Endothelial cell of umbilical vein (primary cell): ENCODE results near the gene LRRC56. TPM values are rescaled to one million over a fixed set of nuclear protein-coding genes. Genes with fewer than 3 reads are reported as not detected.

Source experiments
- BruUV-seq: library from RNA; stranded (reverse); fragments of 400-500 nt; replicated peaks from 2 replicates; lab custom pipeline; 2021; lab: Mats Ljungman, UMichigan
- CTCF ChIA-PET: fragments of 300-600, 350-600 bp; sonication (Branson Sonifier 250); formaldehyde crosslinking; loops from one replicate; lab custom pipeline; 2021; ENCODE audit warnings: antibody characterized with exemption, inconsistent platforms; lab: Charles Lee
- POLR2A ChIA-PET: fragments of 300-600, 350-600 bp; sonication (Branson Sonifier 250); formaldehyde crosslinking; loops from one replicate; lab custom pipeline; 2021; ENCODE audit warnings: antibody characterized with exemption, inconsistent platforms; lab: Charles Lee
- DNase-seq: peaks from one replicate; pipeline ENCODE4 v3.0.0-alpha.2; 2011; ENCODE audit warnings: low read depth, low spot score
- FAIRE-seq: peaks from 2 replicates; lab custom pipeline; 2011; peaks lifted over from hg19 to GRCh38; lab: Jason Lieb, UNC
- H2AFZ ChIP-seq: 2 replicates; pipeline ENCODE4 v1.6.0; 2012; ENCODE audit warnings: low read depth, low read length, control low read depth, inconsistent platforms
- H3K27ac ChIP-seq: 2 replicates; pipeline ENCODE4 v1.5.1; 2011; ENCODE audit warnings: low read depth, mild to moderate bottlenecking, control low read depth, low read length, moderate library complexity; ENCODE audit not compliant: insufficient read depth
- H3K27me3 ChIP-seq, 2 experiments: 2 replicates each; pipeline versions ENCODE4 v1.6.0 to v1.6.1; 2011; ENCODE audit warnings: low read length in 2 of 2, mixed read lengths in 1 of 2; ENCODE audit not compliant: control insufficient read depth in 2 of 2, insufficient read depth in 2 of 2
- H3K36me3 ChIP-seq, 2 experiments: 2 replicates in 1 of 2; 3 replicates in 1 of 2; pipeline ENCODE4 v1.5.1; 2011; ENCODE audit warnings: low read length in 2 of 2, mild to moderate bottlenecking in 1 of 2, moderate library complexity in 1 of 2; ENCODE audit not compliant: control insufficient read depth in 2 of 2, insufficient read depth in 2 of 2; ENCODE audit errors: extremely low read depth in 1 of 2
- H3K4me1 ChIP-seq: 3 replicates; pipeline ENCODE4 v1.5.1; 2011; ENCODE audit warnings: mild to moderate bottlenecking, low read length; ENCODE audit not compliant: control insufficient read depth, insufficient read depth; ENCODE audit errors: extremely low read depth
- H3K4me2 ChIP-seq: 2 replicates; pipeline ENCODE4 v1.6.1; 2011; ENCODE audit warnings: low read length, control low read depth, mixed read lengths; ENCODE audit not compliant: insufficient read depth
- H3K4me3 ChIP-seq, 3 experiments: fragments of 200-600 bp in 1 of 3; sonication (generic), shearing (Covaris generic) in 1 of 3; replicated peaks in 1 of 3; 2 replicates each; pipeline ENCODE4 v1.5.1; 2011 to 2016; ENCODE audit warnings: control low read depth in 3 of 3, low read length in 3 of 3, mild to moderate bottlenecking in 2 of 3, inconsistent platforms in 1 of 3, low read depth in 1 of 3, moderate library complexity in 1 of 3; ENCODE audit not compliant: insufficient read depth in 1 of 3
- H3K79me2 ChIP-seq: 2 replicates; pipeline ENCODE4 v1.6.0; 2012; ENCODE audit warnings: low read length, inconsistent platforms; ENCODE audit not compliant: control insufficient read depth, insufficient read depth
- H3K9ac ChIP-seq: replicated peaks from 2 replicates; pipeline ENCODE3; 2011; ENCODE audit warnings: low read length, control low read depth; ENCODE audit not compliant: insufficient read depth; ENCODE audit errors: extremely low read depth
- H3K9me1 ChIP-seq: replicated peaks from 3 replicates; pipeline ENCODE4 v1.6.0; 2011; ENCODE audit warnings: mild to moderate bottlenecking, low read length; ENCODE audit not compliant: control insufficient read depth, insufficient read depth; ENCODE audit errors: extremely low read depth
- H3K9me3 ChIP-seq: replicated peaks from 2 replicates; pipeline ENCODE4 v1.5.1; 2012; ENCODE audit warnings: low read length, inconsistent platforms; ENCODE audit not compliant: control insufficient read depth, insufficient read depth
- H4K20me1 ChIP-seq: replicated peaks from 2 replicates; pipeline ENCODE3; 2011; ENCODE audit warnings: mild to moderate bottlenecking, low read length; ENCODE audit not compliant: control insufficient read depth, insufficient read depth; ENCODE audit errors: extremely low read depth
- EZH2 ChIP-seq: IDR thresholded peaks from 2 replicates; pipeline ENCODE4 v1.6.1; 2012; ENCODE audit warnings: borderline replicate concordance, low read depth, mild to moderate bottlenecking, moderate library complexity, low read length, inconsistent platforms; ENCODE audit not compliant: severe bottlenecking
- FOS ChIP-seq: IDR thresholded peaks from 2 replicates; pipeline ENCODE4 v1.6.1; 2011; ENCODE audit warnings: mild to moderate bottlenecking, low read length, moderate library complexity, borderline replicate concordance; ENCODE audit not compliant: insufficient read depth
- GATA2 ChIP-seq: IDR thresholded peaks from 2 replicates; pipeline ENCODE4 v1.7.0; 2011; ENCODE audit warnings: low read depth, mild to moderate bottlenecking, moderate library complexity, mixed read lengths, low read length; ENCODE audit not compliant: insufficient read length, insufficient read depth
- JUN ChIP-seq: IDR thresholded peaks from 2 replicates; pipeline ENCODE4 v1.6.1; 2011; ENCODE audit warnings: borderline replicate concordance, low read depth; ENCODE audit not compliant: insufficient read length, insufficient read depth
- MYC ChIP-seq: IDR thresholded peaks from one replicate; pipeline ENCODE4 v1.6.1; 2011; ENCODE audit warnings: mild to moderate bottlenecking, low read depth, low read length
- POLR2A ChIP-seq: IDR thresholded peaks from 2 replicates; pipeline ENCODE4 v1.6.1; 2012; ENCODE audit warnings: low read depth, mild to moderate bottlenecking, control low read depth, low read length
- POLR2AphosphoS5 ChIP-seq: IDR thresholded peaks from 2 replicates; pipeline ENCODE4 v1.6.1; 2012; ENCODE audit warnings: low read depth, mild to moderate bottlenecking, control low read depth, low read length, moderate library complexity; ENCODE audit not compliant: insufficient read depth
- dilution Hi-C: fragments of 300-500 bp; cut with MboI; formaldehyde crosslinking; loops from one replicate; pipeline ENCODE4 v1.15.0; 2019; ENCODE audit warnings: low sequenced_read_pairs; ENCODE audit not compliant: extremely low pct_ligation_motif_present
- intact Hi-C: fragments of 100-400 bp; cut with micrococcal nuclease; formaldehyde crosslinking; loops from one replicate; pipeline ENCODE4 v1.10.0; 2022
- polyA plus RNA-seq, 4 experiments: library from polyadenylated mRNA; depleted of rRNA in 3 of 4; stranded (reverse) in 3 of 4; unstranded in 1 of 4; fragments of >200 nt; gene quantifications; 2 replicates each; pipeline versions ENCODE4 v1.2.1 to v1.2.3, GENCODE V29; 2011 to 2012; ENCODE audit warnings: missing spikeins in 1 of 4
- total RNA-seq: library from RNA; stranded (reverse); gene quantifications from 2 replicates; pipeline ENCODE4 v1.2.3, GENCODE V29; 2021
- TF ChIP-seq, protein P1 (sequence below): IDR thresholded peaks from 2 replicates; pipeline ENCODE4 v1.6.1; 2011; ENCODE audit not compliant: insufficient read depth, insufficient read length
- TF ChIP-seq, protein P2 (sequence below), 2 donors: IDR thresholded peaks; 1 replicate in 1 of 2; 2 replicates in 1 of 2; pipeline ENCODE4 v1.5.1; 2011; ENCODE audit warnings: low read length in 2 of 2, mild to moderate bottlenecking in 2 of 2, moderate library complexity in 2 of 2, control low read depth in 1 of 2, inconsistent platforms in 1 of 2, low read depth in 1 of 2; ENCODE audit not compliant: insufficient read depth in 1 of 2; ENCODE audit errors: extremely low read depth in 1 of 2

Gene LRRC56
- total and polyA plus RNA-seq, 2 donors (not counting 3 experiments of a cell fraction or from before 2014, with no cell fraction given): 0.47 to 0.55 TPM

DNA sequence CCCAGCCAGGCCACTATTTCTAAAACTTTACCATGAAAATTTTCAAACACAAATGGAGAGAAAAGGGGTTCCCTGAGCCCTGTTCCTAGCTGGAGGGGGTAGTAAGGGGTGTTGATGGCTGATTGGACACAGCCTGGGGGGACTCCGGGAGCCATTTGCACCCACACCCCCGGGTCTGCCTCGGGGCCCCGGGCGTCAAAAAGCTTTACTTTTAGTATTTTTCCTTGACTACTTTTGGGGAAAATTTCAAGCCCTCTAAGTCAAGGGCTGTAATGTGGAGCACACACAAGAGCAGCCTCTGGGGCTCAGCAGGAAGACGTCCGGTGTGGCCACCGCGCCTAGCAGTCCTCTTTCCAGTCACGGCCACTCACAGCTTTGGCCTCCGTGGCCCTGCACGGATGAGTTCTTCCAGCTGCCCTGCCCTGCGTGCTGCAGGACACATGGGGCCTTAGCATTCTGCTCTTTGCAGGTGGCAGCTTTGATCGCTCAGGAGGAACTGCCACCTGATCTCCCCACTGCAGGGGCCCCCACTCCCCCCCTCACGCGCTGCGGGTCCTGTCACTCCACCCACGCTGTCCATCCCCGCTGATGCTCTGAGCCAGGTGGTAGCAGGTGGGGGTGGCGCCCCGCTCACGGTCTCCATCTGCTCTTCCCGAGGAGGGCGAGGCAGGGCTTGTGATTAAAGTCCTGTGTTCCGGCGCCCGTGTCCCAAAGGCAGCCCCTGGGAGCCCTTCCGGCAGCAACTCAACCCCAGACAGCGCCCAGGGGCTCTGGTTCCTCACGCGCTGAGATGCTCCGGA is 44.7 kb upstream of the LRRC56 start:
- Histone ChIP-seq H2AFZ (no peak overlapping the region), H3K4me2 (no peak overlapping the region), H3K4me1 (no peaks in the 10 kb centered on the region), H3K27me3 (no peaks in the 10 kb centered on the region), H3K27ac (no peak overlapping the region), H3K4me3 (no peak overlapping the region), H3K79me2 (no peaks in the 10 kb centered on the region), H3K9ac (no peak overlapping the region), H3K9me3 (no peaks in the 10 kb centered on the region), H3K9me1 (no peaks in the 10 kb centered on the region), H4K20me1 (no peaks in the 10 kb centered on the region), H3K36me3 (peaks cover 2 to 41% of the 10 kb centered on the region in 2 experiments)
- intact Hi-C loops: no loop called here
- FAIRE-seq: no peak
- TF ChIP-seq, protein P1, sequence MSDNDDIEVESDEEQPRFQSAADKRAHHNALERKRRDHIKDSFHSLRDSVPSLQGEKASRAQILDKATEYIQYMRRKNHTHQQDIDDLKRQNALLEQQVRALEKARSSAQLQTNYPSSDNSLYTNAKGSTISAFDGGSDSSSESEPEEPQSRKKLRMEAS: no peak
- TF ChIP-seq EZH2 (no peak), JUN (no peak), FOS (no peak), GATA2 (no peak), MYC (no peak), POLR2A (no peak), POLR2AphosphoS5 (no peak)
- TF ChIP-seq, protein P2, sequence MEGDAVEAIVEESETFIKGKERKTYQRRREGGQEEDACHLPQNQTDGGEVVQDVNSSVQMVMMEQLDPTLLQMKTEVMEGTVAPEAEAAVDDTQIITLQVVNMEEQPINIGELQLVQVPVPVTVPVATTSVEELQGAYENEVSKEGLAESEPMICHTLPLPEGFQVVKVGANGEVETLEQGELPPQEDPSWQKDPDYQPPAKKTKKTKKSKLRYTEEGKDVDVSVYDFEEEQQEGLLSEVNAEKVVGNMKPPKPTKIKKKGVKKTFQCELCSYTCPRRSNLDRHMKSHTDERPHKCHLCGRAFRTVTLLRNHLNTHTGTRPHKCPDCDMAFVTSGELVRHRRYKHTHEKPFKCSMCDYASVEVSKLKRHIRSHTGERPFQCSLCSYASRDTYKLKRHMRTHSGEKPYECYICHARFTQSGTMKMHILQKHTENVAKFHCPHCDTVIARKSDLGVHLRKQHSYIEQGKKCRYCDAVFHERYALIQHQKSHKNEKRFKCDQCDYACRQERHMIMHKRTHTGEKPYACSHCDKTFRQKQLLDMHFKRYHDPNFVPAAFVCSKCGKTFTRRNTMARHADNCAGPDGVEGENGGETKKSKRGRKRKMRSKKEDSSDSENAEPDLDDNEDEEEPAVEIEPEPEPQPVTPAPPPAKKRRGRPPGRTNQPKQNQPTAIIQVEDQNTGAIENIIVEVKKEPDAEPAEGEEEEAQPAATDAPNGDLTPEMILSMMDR (IDR thresholded peaks at IDR 0.05; ENCODE audit: extremely low read depth in 1 of 2, insufficient read depth in 1 of 2, low read depth in 1 of 2, low read length in 2 of 2): no peak
- DNase-seq: no peak
- dilution Hi-C loops: no loop called here
- ChIA-PET POLR2A (no interaction called here), CTCF (interaction anchor here (1.1 kb wide), 2 partner anchors 26 to 44 kb away, joined by 3 to 4 read pairs; no protein-coding TSS in a partner anchor)
- BruUV-seq: no TSS peak
